Fibroblast of lung (primary cell): Measurements from ENCODE around the gene CDH10. TPM values are rescaled to one million over a fixed set of nuclear protein-coding genes. Genes with fewer than 3 reads are reported as not detected.

ENCODE experiments used
- DNase-seq, 2 donors: peaks; one replicate each; pipeline versions ENCODE4 v3.0.0 to v3.0.0-alpha.2; 2010; ENCODE audit warnings: low read depth in 2 of 2
- H2AFZ ChIP-seq: 2 replicates; pipeline ENCODE4 v1.5.1; 2012; ENCODE audit warnings: low read length, control low read depth, inconsistent platforms
- H3K27ac ChIP-seq: 2 replicates; pipeline ENCODE4 v1.5.1; 2011; ENCODE audit warnings: low read length, control low read depth; ENCODE audit not compliant: insufficient read depth
- H3K27me3 ChIP-seq: 2 replicates; pipeline ENCODE4 v1.5.1; 2011; ENCODE audit warnings: mild to moderate bottlenecking, low read length; ENCODE audit not compliant: control insufficient read depth, insufficient read depth
- H3K36me3 ChIP-seq: 2 replicates; pipeline ENCODE4 v1.5.1; 2011; ENCODE audit warnings: low read length; ENCODE audit not compliant: control insufficient read depth, insufficient read depth
- H3K4me1 ChIP-seq: 2 replicates; pipeline ENCODE4 v1.5.1; 2011; ENCODE audit warnings: low read length; ENCODE audit not compliant: control insufficient read depth, insufficient read depth; ENCODE audit errors: extremely low read depth
- H3K4me2 ChIP-seq: 2 replicates; pipeline ENCODE4 v1.5.1; 2011; ENCODE audit warnings: low read length, control low read depth; ENCODE audit not compliant: insufficient read depth; ENCODE audit errors: extremely low read depth
- H3K4me3 ChIP-seq, 4 experiments: fragments of 200-600 bp in 1 of 4; sonication (generic) in 1 of 4; replicated peaks in 1 of 4; 2 replicates each; pipeline ENCODE4 v1.5.1; 2011 to 2016; ENCODE audit warnings: low read length in 4 of 4, low read depth in 3 of 4, mild to moderate bottlenecking in 3 of 4, control low read depth in 2 of 4, inconsistent platforms in 1 of 4, mixed read lengths in 1 of 4; ENCODE audit not compliant: insufficient read depth in 1 of 4; ENCODE audit errors: control extremely low read depth in 1 of 4
- H3K79me2 ChIP-seq: 2 replicates; pipeline ENCODE4 v1.5.1; 2012; ENCODE audit warnings: mild to moderate bottlenecking, low read length, inconsistent platforms; ENCODE audit not compliant: control insufficient read depth, insufficient read depth
- H3K9ac ChIP-seq: 2 replicates; pipeline ENCODE4 v1.5.1; 2011; ENCODE audit warnings: mild to moderate bottlenecking, low read length, control low read depth; ENCODE audit not compliant: insufficient read depth
- H3K9me3 ChIP-seq: 2 replicates; pipeline ENCODE4 v1.5.1; 2012; ENCODE audit warnings: low read depth, low read length; ENCODE audit not compliant: control insufficient read depth, insufficient read depth
- H4K20me1 ChIP-seq: 2 replicates; pipeline ENCODE4 v1.5.1; 2011; ENCODE audit warnings: low read length; ENCODE audit not compliant: control insufficient read depth, insufficient read depth; ENCODE audit errors: extremely low read depth
- EZH2 ChIP-seq: IDR thresholded peaks from 2 replicates; pipeline ENCODE4 v1.5.1; 2012; ENCODE audit warnings: low read length, control low read depth, mild to moderate bottlenecking; ENCODE audit errors: missing control alignments
- polyA plus RNA-seq, 2 donors: library from polyadenylated mRNA; depleted of rRNA in 1 of 2; stranded (reverse) in 1 of 2; unstranded in 1 of 2; fragments of >200 nt; gene quantifications; 2 replicates each; pipeline ENCODE4 v1.2.1, GENCODE V29; 2011 to 2012; ENCODE audit warnings: missing spikeins in 1 of 2
- total RNA-seq: library from RNA; depleted of rRNA; stranded (reverse); fragments of >200 nt; gene quantifications from 2 replicates; pipeline ENCODE4 v1.2.1, GENCODE V29; 2014
- TF ChIP-seq, protein P1 (sequence below), 2 donors: IDR thresholded peaks in 1 of 2; conservative IDR thresholded peaks in 1 of 2; 1 replicate in 1 of 2; 2 replicates in 1 of 2; pipeline ENCODE4 v1.5.1; 2011 to 2012; ENCODE audit warnings: low read length in 2 of 2, control low read depth in 1 of 2, inconsistent platforms in 1 of 2, low read depth in 1 of 2, mild to moderate bottlenecking in 1 of 2

CDH10 gene
- total and polyA plus RNA-seq, 2 donors (not counting 1 experiment from before 2014, with no cell fraction given): 0.09 to 0.17 TPM

GRCh38 chr5:24547132-24547531, 97.6 kb downstream of the CDH10 start:
- H3K9me3 ChIP-seq: no peaks in the 10 kb centered on the region
- H3K36me3 ChIP-seq: no peaks in the 10 kb centered on the region
- TF ChIP-seq EZH2: no peak
- TF ChIP-seq, protein P1, sequence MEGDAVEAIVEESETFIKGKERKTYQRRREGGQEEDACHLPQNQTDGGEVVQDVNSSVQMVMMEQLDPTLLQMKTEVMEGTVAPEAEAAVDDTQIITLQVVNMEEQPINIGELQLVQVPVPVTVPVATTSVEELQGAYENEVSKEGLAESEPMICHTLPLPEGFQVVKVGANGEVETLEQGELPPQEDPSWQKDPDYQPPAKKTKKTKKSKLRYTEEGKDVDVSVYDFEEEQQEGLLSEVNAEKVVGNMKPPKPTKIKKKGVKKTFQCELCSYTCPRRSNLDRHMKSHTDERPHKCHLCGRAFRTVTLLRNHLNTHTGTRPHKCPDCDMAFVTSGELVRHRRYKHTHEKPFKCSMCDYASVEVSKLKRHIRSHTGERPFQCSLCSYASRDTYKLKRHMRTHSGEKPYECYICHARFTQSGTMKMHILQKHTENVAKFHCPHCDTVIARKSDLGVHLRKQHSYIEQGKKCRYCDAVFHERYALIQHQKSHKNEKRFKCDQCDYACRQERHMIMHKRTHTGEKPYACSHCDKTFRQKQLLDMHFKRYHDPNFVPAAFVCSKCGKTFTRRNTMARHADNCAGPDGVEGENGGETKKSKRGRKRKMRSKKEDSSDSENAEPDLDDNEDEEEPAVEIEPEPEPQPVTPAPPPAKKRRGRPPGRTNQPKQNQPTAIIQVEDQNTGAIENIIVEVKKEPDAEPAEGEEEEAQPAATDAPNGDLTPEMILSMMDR (conservative IDR thresholded peaks at IDR 0.05 in 1 of 2, IDR thresholded peaks at IDR 0.05 in 1 of 2; ENCODE audit: low read depth in 1 of 2, low read length in 2 of 2): no peak

GRCh38 chr5:24539613-24540012, 105.2 kb downstream of the CDH10 start:
- H3K4me2 ChIP-seq: no peak overlapping the region
- no peaks in the 10 kb centered on the region for H3K79me2 ChIP-seq
- H3K4me3 ChIP-seq: no peak overlapping the region
- H3K27ac ChIP-seq: no peak overlapping the region
- DNase-seq: peak in 1 of 2 donors; percentile 37
- no peaks in the 10 kb centered on the region for H3K9me3 ChIP-seq
- no peak for TF ChIP-seq EZH2
- TF ChIP-seq, protein P1 (conservative IDR thresholded peaks at IDR 0.05 in 1 of 2, IDR thresholded peaks at IDR 0.05 in 1 of 2; ENCODE audit: low read depth in 1 of 2, low read length in 2 of 2): no peak
- no peak overlapping the region for H3K9ac ChIP-seq
- H3K4me1 ChIP-seq: no peaks in the 10 kb centered on the region
- no peaks in the 10 kb centered on the region for H4K20me1 ChIP-seq
- H2AFZ ChIP-seq: no peak overlapping the region
- H3K27me3 ChIP-seq: no peaks in the 10 kb centered on the region
- no peaks in the 10 kb centered on the region for H3K36me3 ChIP-seq

More at GRCh38 chr5:24547132-24547531, 97.6 kb downstream of the CDH10 start:
- H3K27ac ChIP-seq: no peak overlapping the region
- H3K4me1 ChIP-seq: no peaks in the 10 kb centered on the region
- no peaks in the 10 kb centered on the region for H3K79me2 ChIP-seq
- no peaks in the 10 kb centered on the region for H4K20me1 ChIP-seq
- no peak overlapping the region for H3K9ac ChIP-seq
- no peak for DNase-seq
- H3K4me2 ChIP-seq: no peak overlapping the region
- H3K27me3 ChIP-seq: no peaks in the 10 kb centered on the region
- H2AFZ ChIP-seq: no peak overlapping the region
- no peak overlapping the region for H3K4me3 ChIP-seq

DNA sequence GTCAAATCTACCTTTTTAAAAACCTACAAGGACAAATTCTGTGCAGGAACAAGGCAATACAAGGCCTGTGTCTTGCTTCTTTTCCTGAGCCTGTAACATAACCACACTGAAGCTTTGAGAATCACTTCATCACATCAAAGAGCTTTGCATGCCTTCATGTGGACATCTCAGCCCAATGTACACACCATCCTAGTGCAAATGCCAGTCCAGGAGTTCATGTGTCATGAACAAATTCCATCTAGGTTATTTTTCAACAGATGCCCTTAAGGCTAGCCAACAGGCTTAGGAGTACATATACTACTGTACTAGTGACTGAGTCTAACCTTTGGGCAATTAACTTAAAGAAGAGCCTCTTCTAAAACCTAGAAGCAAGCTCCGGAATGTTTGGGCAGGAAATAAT, 106.4 kb downstream of the CDH10 start:
- Histone ChIP-seq H3K36me3 (no peaks in the 10 kb centered on the region), H4K20me1 (no peaks in the 10 kb centered on the region), H3K4me2 (no peak overlapping the region), H3K9me3 (no peaks in the 10 kb centered on the region), H2AFZ (no peak overlapping the region), H3K27ac (no peak overlapping the region), H3K27me3 (no peaks in the 10 kb centered on the region), H3K79me2 (no peaks in the 10 kb centered on the region), H3K9ac (no peak overlapping the region), H3K4me3 (no peak overlapping the region), H3K4me1 (no peaks in the 10 kb centered on the region)
- no peak for TF ChIP-seq EZH2
- TF ChIP-seq, protein P1 (conservative IDR thresholded peaks at IDR 0.05 in 1 of 2, IDR thresholded peaks at IDR 0.05 in 1 of 2; ENCODE audit: low read depth in 1 of 2, low read length in 2 of 2): no peak
- no peak for DNase-seq
